ENCODE data around the gene KIAA0319L. TPM values are rescaled to one million over a fixed set of nuclear protein-coding genes. Genes with fewer than 3 reads are reported as not detected.

KIAA0319L gene
- 10 to 100 TPM; 28.4 to 28.6 TPM for total RNA-seq
- long read RNA-seq, donor 1, full-length matches to known transcripts = 3 of 14 reads
- long read RNA-seq, donor 1, partial matches to known transcripts = 2 of 14 reads
- long read RNA-seq, donor 1, other reads (novel, unspliced or antisense) = 9 of 14 reads
- long read RNA-seq, donor 2, partial matches to known transcripts = 4 of 18 reads
- long read RNA-seq, donor 2, other reads (novel, unspliced or antisense) = 14 of 18 reads

DNA sequence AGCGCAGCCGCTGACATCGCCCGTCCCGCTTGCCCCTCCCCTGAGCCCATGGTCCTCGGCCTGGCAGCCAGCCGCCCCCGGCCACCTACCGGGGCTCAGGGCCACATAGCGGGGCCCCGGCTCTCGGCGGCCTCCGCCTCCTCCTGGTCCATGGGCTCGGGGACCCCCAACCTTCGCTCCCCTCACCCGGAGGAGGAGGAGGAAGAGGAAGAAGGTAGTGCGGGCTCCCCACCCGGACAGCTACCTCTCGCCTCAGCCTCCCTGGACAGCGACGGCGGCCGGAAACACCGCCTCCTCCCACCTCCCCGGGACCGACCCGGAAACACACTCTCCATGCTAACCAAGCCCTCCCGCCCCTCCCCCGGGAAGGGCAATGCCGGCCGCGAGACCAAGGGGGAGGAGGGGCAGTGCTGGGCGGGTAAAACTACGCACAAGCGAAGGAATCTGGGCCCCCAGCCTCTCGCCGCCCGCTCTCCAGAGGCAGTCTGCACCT lies at the start of gene KIAA0319L:
Gene KIAA0319L (minus strand): TSS at position 286 of the 493 bp plus-strand sequence. CDS start 2,912 bp downstream, outside the sequence.
- intact Hi-C loops (cut with DNase I) = no loop called here
- peak; percentile 96 for DNase-seq (ENCODE audit: low spot score)

DNA sequence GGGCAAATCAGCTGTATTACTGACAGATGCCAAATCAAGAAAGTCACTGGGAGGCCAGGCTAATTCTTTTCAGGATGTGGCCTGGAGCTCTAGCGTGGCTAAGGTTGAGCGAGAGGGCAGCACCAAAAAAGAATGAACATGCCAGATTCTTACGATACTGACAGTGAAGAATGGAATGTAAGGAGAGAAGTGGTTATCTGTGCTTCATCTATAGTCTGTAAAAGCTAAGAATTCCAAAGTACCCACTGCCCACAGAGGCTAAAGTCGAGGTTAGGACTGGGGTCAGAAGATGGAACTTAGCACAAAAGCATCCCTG lies 48.6 kb upstream of the KIAA0319L start:
- no peak for DNase-seq (ENCODE audit: low spot score)
- intact Hi-C loops (cut with DNase I) = no loop called here

DNA sequence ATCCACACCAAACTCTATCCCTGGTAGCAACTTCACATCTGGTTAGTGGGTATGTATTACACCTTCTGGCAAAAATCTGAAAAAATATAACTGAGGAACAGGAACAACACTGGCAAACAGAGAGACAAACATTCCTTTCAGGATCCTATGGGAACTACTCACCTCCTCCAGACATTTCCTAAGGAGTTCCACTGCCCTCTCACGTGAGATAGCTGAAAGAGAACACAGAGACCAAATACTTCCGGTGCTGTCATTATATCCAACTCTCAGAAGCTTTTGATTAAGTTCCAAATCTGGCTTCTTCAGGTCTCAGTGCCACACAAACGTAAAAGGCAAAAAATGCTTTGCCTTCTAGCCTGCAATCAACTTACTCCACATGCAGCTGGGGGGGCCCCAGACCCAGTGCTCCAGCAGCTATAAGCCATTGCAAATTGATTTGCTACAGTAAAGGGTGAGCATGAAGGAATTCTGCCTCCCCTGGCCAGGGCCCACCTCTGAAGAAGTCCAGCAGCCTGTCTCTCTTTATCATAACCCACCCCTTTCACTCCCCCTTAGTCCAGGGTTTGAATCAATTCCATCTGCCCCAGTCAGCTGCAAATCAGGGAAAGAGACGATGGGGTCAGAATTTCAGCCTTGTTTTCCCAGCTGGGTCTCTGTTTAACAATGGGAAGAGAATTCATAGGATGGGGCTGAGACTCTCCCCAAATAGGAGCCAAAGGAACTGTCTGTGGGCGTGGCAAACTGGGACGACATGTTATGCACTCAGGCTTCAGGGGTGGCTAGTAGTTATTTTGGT lies 48.1 kb upstream of the KIAA0319L start:
- no peak for DNase-seq (ENCODE audit: low spot score)
- intact Hi-C loops (cut with DNase I) = no loop called here

DNA sequence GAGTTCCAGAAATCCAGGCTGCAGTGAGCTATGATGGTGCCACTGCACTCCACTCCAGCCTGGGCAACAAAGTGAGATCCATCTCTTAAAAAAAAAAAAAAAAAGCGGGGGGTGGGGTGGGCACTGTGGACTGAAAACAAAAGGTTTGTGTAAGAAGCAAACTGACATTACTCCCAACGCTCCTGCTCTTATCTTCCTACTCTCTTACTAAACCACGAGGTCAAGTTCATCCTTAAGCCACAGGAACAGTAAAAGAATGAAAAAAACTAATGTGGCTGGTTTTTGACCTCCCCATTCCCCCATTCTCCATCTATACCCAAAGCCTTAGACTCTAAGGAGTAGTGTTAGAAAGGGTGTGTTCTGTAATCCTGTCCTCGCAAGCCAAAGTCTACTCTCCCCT lies 46.7 kb upstream of the KIAA0319L start:
- no peak for DNase-seq (ENCODE audit: low spot score)
- intact Hi-C loops (cut with DNase I) = no loop called here

DNA sequence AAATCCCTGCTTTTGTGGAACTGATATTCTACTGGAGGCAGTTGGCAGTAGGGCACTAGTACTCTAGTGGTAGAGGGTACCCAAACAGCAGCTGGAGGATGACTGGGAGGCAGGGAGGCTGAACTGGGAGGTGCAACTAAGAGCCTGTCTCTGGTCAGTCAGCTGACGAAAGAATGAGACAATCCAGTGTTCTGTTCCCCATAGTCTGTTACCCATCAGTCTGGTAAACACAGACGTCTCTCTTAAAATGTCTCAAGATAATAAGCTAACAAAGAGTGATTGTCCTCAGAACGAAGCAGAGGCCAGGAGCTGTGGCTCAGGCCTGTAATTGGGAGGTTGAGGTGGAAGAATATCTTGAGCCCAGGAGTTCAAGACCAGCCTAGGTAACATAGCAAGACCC lies 46.3 kb upstream of the KIAA0319L start:
- no peak for DNase-seq (ENCODE audit: low spot score)
- intact Hi-C loops (cut with DNase I) = no loop called here

DNA sequence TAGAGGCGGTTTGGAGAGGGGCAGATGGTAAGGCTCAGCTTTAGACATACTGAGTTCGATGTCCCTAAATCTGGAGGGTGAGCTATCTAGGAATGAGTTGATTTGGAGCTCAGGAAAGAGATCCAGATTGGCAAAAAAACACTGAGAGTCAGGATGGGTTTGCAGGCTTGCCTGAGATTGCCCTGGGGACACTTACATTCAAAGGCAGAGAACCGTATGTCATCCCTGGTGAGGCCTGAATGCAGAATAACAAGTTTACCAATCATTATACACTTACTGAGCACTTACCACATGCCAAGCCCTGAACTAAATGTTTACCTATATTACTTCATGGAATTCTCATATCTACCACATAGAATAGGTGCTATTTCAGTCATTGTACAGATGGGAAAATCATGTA lies 43.4 kb upstream of the KIAA0319L start:
- intact Hi-C loops (cut with DNase I) = no loop called here
- DNase-seq (ENCODE audit: low spot score) = no peak

DNA sequence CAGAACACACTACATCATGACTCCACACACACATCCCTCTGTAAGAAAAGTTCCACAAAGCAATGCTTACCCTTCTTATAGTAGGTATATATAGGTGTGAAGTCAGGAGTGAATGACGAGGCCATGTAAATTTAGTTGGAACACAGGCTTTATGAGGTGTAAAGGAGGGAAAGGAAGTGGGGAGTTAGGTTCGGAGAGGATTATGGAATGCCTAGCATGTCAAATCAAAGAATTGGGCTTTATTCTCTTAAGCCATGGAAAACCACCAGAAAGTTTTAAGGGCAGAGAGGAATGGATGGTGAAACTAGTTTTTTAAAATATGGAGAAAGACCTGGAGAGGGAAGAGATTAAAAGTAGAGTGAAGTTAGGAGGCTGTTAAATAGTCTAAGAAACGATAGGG lies 42.2 kb upstream of the KIAA0319L start:
- intact Hi-C loops (cut with DNase I) = no loop called here
- DNase-seq (ENCODE audit: low spot score) = no peak

DNA sequence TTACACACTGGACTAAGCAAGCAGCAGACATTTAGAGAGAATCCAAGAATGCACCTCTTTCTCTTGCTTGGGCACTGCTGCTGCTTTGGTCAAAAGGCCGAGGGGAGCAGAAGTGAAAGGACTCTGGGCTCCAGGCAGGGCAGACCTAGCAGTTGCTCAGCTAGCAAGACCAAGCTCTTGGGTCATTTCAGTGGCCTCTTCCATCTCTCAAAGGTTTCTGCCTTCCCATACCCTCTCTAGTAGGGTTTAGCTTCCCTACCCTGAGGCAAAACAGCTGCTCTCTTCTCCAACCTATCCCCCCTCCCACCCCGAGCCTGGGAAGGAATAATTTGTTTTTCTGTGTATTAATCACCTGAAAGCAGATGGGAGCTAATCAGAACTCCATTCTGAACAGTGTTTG lies 41.7 kb upstream of the KIAA0319L start:
- DNase-seq (ENCODE audit: low spot score) = no peak
- intact Hi-C loops (cut with DNase I) = no loop called here

DNA sequence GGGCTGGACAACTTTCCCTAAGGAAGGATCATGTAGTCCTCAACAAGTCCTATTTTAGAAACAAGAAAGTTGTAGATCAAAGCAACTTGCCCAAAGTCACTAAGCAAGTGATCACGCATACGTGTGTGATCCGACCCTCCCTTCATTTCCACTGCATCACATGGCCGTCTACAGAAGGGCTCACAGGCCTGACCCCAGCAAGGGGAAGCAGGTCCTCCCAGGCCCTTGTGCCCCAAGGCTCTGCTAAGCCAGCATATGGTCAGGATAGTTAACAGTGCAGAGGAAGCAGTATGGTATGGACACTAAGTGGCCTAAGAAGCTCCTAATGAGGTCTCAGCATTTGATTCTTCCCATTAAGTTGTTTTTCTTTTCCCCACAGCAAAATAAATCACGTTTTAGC lies 40.7 kb upstream of the KIAA0319L start:
- DNase-seq (ENCODE audit: low spot score) = no peak
- intact Hi-C loops (cut with DNase I) = no loop called here

DNA sequence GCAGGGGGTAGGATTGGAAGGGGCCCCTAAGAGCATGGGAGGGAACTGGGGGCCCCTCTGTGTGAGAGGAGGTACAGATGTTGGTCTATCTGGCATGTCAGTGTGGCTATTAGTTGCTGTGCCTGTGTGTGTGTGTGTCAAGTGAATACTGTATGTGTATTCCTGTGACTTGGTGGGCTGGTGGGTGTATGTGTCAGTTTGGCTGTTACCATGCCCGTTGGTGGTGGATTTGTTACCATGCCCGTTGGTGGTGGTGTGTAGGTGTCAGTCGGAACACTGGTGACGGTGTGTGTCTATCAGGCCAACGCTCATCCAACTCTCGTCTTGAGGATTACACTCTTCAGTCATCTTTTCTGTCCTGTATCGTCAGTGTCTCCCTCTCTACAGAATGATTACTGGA lies 38.5 kb upstream of the KIAA0319L start:
- intact Hi-C loops (cut with DNase I) = no loop called here
- no peak for DNase-seq (ENCODE audit: low spot score)

DNA sequence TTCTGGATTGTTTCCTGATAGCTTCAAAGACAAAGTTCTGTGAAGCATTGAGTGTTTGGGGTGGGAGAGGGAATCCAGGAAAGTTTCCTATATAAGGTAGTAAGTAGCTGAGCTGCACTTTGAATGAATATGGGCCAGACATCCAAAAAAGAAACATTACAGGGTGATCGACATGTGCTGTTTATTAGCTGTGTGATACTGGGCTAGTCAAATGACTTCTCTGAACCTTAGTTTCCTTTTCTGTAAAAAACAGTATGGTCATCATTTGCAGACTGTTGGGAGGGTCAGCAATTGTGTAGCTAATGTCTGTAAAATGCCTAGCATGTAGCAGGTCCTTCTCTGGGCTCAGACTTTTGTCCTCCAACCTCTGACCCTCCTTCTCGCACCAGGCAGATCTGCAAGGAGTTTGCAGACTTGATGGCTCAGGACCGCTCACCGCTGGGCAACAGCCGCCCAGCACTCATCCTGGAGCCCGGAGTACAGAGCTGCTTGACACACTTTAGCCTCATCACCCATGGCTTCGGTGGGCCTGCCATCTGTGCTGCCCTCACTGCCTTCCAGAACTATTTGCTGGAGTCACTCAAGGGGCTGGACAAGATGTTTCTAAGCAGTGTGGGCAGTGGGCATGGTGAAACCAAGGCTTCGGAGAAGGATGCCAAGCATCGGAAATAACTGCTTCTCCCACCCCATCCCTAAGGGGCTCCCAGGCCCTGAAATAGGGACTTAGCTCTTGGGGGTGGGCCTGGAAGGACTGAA lies 37.0 kb upstream of the KIAA0319L start:
- intact Hi-C loops (cut with DNase I) = no loop called here
- DNase-seq (ENCODE audit: low spot score) = peak; percentile 56

DNA sequence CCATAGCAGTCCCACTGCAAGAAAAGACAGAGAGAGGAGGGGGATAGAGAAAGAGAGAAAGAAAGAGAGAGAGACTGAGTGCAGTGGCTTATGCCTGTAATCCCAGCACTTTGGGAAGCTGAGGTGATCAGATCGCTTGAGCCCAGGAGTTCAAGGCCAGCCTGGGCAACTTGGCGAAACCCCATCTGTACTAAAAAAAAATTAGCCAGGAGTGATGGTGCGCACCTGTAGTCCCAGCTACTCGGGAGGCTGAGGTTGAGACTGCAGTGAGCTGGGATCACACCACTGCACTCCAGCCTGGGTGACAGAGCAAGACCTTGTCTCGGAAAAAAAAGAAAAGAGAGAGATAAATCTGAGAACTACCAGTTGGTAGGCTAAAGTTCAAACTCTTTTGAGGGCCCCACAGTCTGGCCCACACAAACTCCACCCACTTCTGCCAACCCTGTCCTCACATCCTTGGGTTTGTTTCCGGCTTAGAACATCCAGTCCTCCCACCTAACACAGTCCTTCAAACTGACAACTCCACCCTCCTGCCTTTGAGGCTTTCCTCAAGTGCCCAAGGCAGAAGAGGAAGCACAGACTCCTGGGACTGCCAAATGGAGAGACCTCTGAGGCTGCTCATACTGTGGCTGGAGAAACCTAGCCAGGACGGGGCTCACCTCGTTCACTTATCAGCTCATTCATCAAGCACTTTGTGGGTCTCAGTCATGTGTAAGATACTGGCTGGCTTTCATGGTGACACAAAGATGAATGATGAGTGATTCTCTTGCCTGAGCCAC lies 36.0 kb upstream of the KIAA0319L start:
- intact Hi-C loops (cut with DNase I) = no loop called here

DNA sequence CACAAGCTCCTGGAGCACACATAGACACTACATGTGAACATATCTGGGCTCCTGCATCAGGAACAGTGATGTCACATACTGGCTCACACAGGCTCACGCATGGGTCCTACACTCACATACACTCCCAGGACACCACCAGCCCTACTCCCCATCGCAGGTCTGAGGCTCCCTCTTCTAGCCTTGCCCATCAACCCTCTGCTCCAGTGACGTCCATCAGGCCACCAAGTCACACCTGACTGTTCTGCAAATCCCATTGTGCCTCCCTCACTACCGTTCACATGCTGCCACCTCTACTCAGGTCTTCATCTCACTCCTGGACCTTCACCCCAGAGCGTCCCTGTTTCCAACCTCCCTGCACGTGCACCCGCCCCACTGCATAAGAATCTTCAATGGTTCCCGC lies 34.0 kb upstream of the KIAA0319L start:
- DNase-seq (ENCODE audit: low spot score) = no peak
- intact Hi-C loops (cut with DNase I) = no loop called here

More for the DNA sequence above, 36.0 kb upstream of the KIAA0319L start:
- DNase-seq (ENCODE audit: low spot score) = no peak

DNA sequence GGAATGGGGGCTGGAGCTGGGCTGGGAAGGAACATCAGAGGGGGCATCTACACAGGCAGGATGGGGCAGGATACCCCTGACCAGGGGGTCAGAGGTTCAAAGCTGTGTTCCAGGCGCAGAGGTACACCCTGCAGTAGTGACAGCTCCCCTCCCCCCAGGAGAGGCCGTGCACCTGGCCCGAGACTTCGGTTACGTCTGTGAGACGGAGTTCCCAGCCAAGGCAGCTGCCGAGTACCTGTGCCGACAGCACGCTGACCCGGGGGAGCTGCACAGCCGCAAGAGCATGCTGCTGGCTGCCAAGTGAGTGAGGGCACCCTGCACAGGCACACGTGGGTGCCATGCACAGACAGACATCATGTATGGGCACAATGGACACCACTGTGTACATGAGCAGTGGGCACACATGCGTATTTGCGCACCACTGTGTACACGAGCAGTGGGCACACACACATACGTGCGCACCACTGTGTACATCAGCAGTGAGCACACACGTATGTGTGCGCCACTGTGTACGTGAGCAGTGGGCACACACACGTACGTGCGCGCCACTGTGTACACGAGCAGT lies 33.4 kb upstream of the KIAA0319L start:
- intact Hi-C loops (cut with DNase I) = no loop called here
- DNase-seq (ENCODE audit: low spot score) = no peak

DNA sequence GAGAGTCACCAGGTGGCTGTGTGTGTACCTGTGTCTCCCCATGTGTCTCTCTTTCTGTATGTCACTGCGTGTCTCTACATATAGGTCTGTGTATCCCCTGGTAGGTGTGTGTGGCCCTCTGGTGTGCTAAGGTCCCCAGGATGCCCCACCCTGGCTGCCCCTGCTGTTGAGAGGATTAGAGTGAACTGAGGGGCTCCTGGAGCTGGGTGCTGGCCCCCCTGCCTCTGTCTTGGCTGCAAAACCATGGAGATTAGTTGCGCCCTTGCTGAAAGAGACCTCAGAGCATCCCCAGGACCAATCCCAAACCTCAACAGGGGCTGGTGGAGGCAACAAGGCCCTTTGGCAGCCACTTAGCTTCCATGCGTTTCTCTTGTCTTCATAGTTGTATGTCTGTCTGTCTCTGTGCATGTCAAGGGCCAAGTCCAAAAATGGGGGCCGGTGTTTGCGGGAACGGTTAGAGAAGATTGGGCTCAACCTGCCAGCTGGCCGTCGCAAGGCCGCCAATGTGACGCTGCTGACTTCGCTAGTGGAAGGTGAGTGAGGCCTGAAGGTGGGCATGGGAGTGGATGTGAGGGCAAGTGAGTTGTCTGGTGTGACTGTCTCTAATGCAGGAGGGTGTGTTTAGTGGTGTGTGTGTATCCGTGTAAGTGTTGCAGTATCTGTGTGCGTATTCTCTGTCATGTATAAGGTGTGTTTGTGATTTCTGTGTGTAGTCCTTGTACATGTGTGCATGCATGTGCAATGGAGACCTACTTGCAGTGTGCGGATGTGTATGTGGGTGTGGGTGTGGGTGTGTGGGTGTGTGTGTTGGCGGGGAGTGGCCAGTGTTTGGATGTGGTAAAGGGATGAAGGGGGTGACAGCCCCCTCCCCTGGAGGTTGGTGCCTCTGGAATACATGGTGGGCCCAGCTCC lies 32.6 kb upstream of the KIAA0319L start:
- DNase-seq (ENCODE audit: low spot score) = no peak

DNA sequence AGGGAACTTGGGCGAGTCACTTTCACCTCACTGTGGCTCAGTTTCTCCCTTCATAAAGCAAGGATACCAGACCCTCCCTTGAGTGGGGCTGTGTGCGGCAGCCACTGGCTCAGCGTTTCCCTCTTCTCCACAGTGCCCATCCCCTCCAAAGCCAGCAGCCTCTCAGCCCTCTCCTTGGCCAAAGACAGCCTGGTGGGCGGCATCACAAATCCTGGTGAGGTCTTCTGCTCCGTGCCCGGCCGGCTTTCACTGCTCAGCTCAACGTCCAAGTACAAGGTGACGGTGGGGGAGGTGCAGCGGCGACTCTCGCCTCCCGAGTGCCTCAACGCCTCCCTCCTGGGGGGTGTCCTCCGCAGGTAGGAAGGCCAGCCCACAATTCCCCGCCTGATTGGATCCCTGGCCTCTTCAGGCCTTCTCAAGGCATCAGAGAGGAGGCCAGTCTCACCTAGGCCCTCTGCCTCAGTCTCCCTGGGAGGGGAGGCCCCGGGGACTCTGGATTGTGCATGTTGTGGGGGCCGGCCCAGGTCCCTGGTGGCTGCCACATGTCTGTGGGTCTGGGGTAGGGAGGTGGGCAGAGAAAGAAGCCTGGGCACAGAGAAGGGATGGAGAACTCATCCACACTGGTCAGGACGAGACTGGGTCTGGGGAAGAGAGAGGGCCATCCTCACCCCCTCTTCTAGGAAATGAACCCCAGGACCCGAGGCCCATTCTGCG lies 31.2 kb upstream of the KIAA0319L start:
- no peak for DNase-seq (ENCODE audit: low spot score)
- intact Hi-C loops (cut with DNase I) = no loop called here

More for the DNA sequence above, 32.6 kb upstream of the KIAA0319L start:
- intact Hi-C loops (cut with DNase I) = no loop called here

DNA sequence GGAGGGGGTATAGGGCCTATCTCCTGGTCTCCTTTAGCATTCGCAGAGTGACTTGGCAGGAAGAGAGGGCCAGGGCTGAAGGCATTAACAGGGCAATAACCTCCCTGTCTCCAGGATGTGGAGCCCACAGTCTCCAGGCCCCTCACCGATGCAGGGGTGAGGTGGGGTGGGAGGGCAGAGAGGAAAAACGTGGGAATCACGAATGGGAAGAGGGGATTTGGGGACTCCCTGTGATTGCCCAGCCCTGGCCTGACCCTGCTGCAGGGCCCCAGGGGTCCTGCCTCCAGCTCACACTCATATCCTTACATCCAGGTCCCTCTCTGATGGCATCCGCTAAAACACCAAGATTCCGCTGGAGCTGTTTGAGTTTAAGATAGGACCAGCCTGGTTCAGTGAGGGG lies 30.5 kb upstream of the KIAA0319L start:
- no peak for DNase-seq (ENCODE audit: low spot score)
- intact Hi-C loops (cut with DNase I) = no loop called here

DNA sequence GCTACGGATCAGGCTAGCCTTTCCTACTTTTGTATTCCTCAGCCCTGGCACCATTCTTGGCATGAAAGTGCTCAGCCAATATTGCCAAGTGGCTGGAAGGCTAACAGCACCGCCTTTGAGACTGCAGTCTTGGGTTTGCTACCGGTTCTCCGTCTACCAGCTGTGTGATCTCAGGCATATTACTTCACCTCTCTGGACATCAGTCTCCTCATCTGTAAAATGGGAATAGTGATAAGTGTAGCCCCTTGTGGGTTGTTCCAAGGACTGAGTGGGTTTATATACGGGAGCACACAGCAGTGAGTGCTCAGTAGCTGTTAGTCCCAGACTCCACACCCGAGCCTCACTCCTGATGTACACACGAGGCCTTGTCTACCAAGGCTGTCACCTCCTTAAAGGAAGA lies 29.6 kb upstream of the KIAA0319L start:
- intact Hi-C loops (cut with DNase I) = no loop called here
- DNase-seq (ENCODE audit: low spot score) = no peak

All from posterior vena cava (tissue), 2 donors.